GM23338 (cell line): ENCODE data around the gene FTMT. TPM values are rescaled to one million over a fixed set of nuclear protein-coding genes. Genes with fewer than 3 reads are reported as not detected.

Experiments
- ATAC-seq: fragments of 200-7000 bp; cut with Tn5 transposase; 3 replicates; pipeline ENCODE4 v1.9.1; 2020
- DNase-seq: peaks from one replicate; pipeline ENCODE4 v3.0.0-alpha.2; 2015; ENCODE audit warnings: low spot score
- H2AFZ ChIP-seq: fragments of 200-600 bp; sonication (generic); 2 replicates; pipeline ENCODE4 v1.8.0; 2016; ENCODE audit warnings: antibody characterized with exemption, mild to moderate bottlenecking, moderate library complexity
- H3F3A ChIP-seq: fragments of 200-600 bp; sonication (generic); replicated peaks from 2 replicates; pipeline ENCODE4 v1.8.0; 2017; ENCODE audit warnings: antibody characterized with exemption, mixed run types, low read depth
- H3K27ac ChIP-seq: fragments of 200-600 bp; sonication (generic); 2 replicates; pipeline ENCODE4 v1.6.1; 2016; ENCODE audit warnings: low read depth
- H3K27me3 ChIP-seq: fragments of 200-600 bp; sonication (generic); 2 replicates; pipeline ENCODE4 v1.8.0; 2016; ENCODE audit warnings: mild to moderate bottlenecking, mixed run types, moderate library complexity; ENCODE audit not compliant: insufficient read depth
- H3K36me3 ChIP-seq: fragments of 200-600 bp; sonication (generic); 2 replicates; pipeline ENCODE4 v1.8.0; 2016; ENCODE audit warnings: mild to moderate bottlenecking; ENCODE audit not compliant: insufficient read depth
- H3K4me1 ChIP-seq: fragments of 200-600 bp; sonication (generic); 2 replicates; pipeline ENCODE4 v1.8.0; 2016; ENCODE audit warnings: mild to moderate bottlenecking, moderate library complexity; ENCODE audit not compliant: insufficient read depth
- H3K4me2 ChIP-seq: fragments of 200-600 bp; sonication (generic); 2 replicates; pipeline ENCODE4 v1.7.1; 2017; ENCODE audit warnings: mixed run types
- H3K4me3 ChIP-seq: fragments of 200-600 bp; sonication (generic); 2 replicates; pipeline ENCODE4 v1.6.1; 2016; ENCODE audit warnings: mixed run types
- H3K79me2 ChIP-seq: fragments of 200-600 bp; sonication (generic); replicated peaks from 2 replicates; pipeline ENCODE4 v1.8.0; 2017; ENCODE audit warnings: mild to moderate bottlenecking; ENCODE audit not compliant: insufficient read depth
- H3K9me2 ChIP-seq: fragments of 200-600 bp; sonication (generic); 2 replicates; pipeline ENCODE4 v1.8.0; 2017; ENCODE audit not compliant: insufficient read depth
- H4K20me1 ChIP-seq: fragments of 200-600 bp; sonication (generic); replicated peaks from 2 replicates; pipeline ENCODE4 v1.8.0; 2017; ENCODE audit warnings: mild to moderate bottlenecking; ENCODE audit not compliant: insufficient read depth
- H3K27ac Mint-ChIP-seq: 2 replicates; pipeline ENCODE4 v1.8.0; 2020; ENCODE audit warnings: inconsistent platforms, mild to moderate bottlenecking, moderate library complexity, mixed read lengths
- H3K27me3 Mint-ChIP-seq: 3 replicates; pipeline ENCODE4 v1.8.0; 2022; ENCODE audit warnings: low read depth, mild to moderate bottlenecking, moderate library complexity, mixed read lengths, inconsistent platforms; ENCODE audit not compliant: insufficient read depth, poor library complexity
- H3K36me3 Mint-ChIP-seq: 3 replicates; pipeline ENCODE4 v1.8.0; 2021; ENCODE audit warnings: low read depth, mild to moderate bottlenecking, inconsistent platforms, moderate library complexity, mixed read lengths
- H3K4me1 Mint-ChIP-seq: 3 replicates; pipeline ENCODE4 v1.8.0; 2020; ENCODE audit warnings: mild to moderate bottlenecking, inconsistent platforms, mixed read lengths
- H3K4me3 Mint-ChIP-seq: 3 replicates; pipeline ENCODE4 v1.8.0; 2021; ENCODE audit warnings: moderate library complexity, mild to moderate bottlenecking, inconsistent platforms, mixed read lengths
- H3K9me3 Mint-ChIP-seq: 3 replicates; pipeline ENCODE4 v1.8.0; 2020; ENCODE audit warnings: moderate library complexity, mild to moderate bottlenecking, inconsistent platforms, mixed read lengths
- CREB1 ChIP-seq: fragments of 250-450 bp; sonication (Bioruptor Pico); IDR thresholded peaks from 2 replicates; pipeline ENCODE4 v1.5.0; 2020; ENCODE audit warnings: low read depth, mild to moderate bottlenecking, moderate library complexity
- EZH2 ChIP-seq: fragments of 200-600 bp; sonication (generic); IDR thresholded peaks from one replicate; pipeline ENCODE4 v1.8.0; 2017; ENCODE audit warnings: antibody characterized with exemption, mild to moderate bottlenecking, low read depth; ENCODE audit not compliant: unreplicated experiment
- EZH2phosphoT487 ChIP-seq: fragments of 200-600 bp; sonication (generic); IDR thresholded peaks from one replicate; pipeline ENCODE4 v1.8.1; 2018; ENCODE audit warnings: antibody characterized with exemption; ENCODE audit not compliant: unreplicated experiment
- JUNB ChIP-seq: IDR thresholded peaks from one replicate; pipeline ENCODE4 v1.6.1; 2016; ENCODE audit warnings: antibody characterized with exemption; ENCODE audit not compliant: unreplicated experiment
- NANOG ChIP-seq: IDR thresholded peaks from 2 replicates; pipeline ENCODE4 v1.6.1; 2016; ENCODE audit warnings: antibody characterized with exemption, borderline replicate concordance
- POLR2AphosphoS5 ChIP-seq: IDR thresholded peaks from 2 replicates; pipeline ENCODE4 v1.6.1; 2016; ENCODE audit warnings: antibody characterized with exemption, low read depth
- STAT1 ChIP-seq: IDR thresholded peaks from one replicate; pipeline ENCODE4 v1.6.1; 2016; ENCODE audit warnings: antibody characterized with exemption; ENCODE audit not compliant: unreplicated experiment
- ZNF114 ChIP-seq: fragments of 250-450 bp; sonication (Bioruptor Pico); IDR thresholded peaks from 2 replicates; pipeline ENCODE4 v1.5.0; 2020; ENCODE audit warnings: mild to moderate bottlenecking, moderate library complexity
- ZNF331 ChIP-seq: fragments of 250-450 bp; sonication (Bioruptor Pico); IDR thresholded peaks from 2 replicates; pipeline ENCODE4 v1.5.0; 2020; ENCODE audit warnings: low read depth, mild to moderate bottlenecking, moderate library complexity
- polyA plus RNA-seq: library from polyadenylated mRNA; unstranded; fragments of >200 nt; fragmentation: Nextera tagmentation; extraction: Ambion mirVana; gene quantifications from 2 replicates; pipeline ENCODE4 v1.2.1, GENCODE V29; 2016
- total RNA-seq: library from RNA; depleted of rRNA; stranded (reverse); fragments of >200 nt; shearing (Covaris generic); gene quantifications from 2 replicates; pipeline ENCODE4 v1.2.3, GENCODE V29; 2014
- TF ChIP-seq, protein P1 (sequence below), 2 experiments: fragments of 200-600 bp in 1 of 2; sonication (generic) in 1 of 2; conservative IDR thresholded peaks; 2 replicates each; pipeline versions ENCODE4 v1.5.1 to v1.6.1; 2016 to 2017; ENCODE audit warnings: antibody characterized with exemption in 2 of 2, low read depth in 2 of 2, mild to moderate bottlenecking in 2 of 2, moderate library complexity in 1 of 2
- TF ChIP-seq, protein P2 (sequence below): IDR thresholded peaks from 2 replicates; pipeline ENCODE4 v1.6.1; 2016; ENCODE audit warnings: antibody characterized with exemption
- TF ChIP-seq, protein P3 (sequence below): IDR thresholded peaks from one replicate; pipeline ENCODE4 v1.6.1; 2018; ENCODE audit warnings: antibody characterized with exemption; ENCODE audit not compliant: unreplicated experiment

The FTMT gene
- total and polyA plus RNA-seq, 2 experiments from 2014 or later = not detected

DNA sequence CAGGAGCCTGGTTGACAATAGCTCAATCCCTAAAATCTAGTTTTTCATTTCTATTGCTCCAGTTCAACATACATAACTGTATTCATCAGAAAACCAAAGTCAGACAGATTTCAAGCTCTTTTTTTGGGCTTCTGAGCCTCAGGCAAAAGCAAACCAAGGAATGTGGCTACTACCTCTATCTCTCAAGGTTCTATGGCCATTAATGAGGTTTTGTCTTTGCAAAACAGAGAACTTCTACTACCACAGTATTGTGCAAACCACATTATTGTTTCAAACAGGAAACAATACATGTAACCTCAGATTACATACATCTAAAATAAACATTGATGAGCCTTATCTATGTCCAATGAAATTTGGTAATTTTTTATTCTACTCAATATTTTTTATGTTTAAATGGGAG, 35.5 kb upstream of the FTMT start:
- H3K36me3 Mint-ChIP-seq = no peaks in the 10 kb centered on the region
- ATAC-seq = no peak
- no peaks in the 10 kb centered on the region for H4K20me1 ChIP-seq
- no peak for DNase-seq
- H3K4me3 Mint-ChIP-seq = no peak overlapping the region
- no peaks in the 10 kb centered on the region for H3K9me3 Mint-ChIP-seq
- H3F3A ChIP-seq = no peaks in the 10 kb centered on the region
- no peaks in the 10 kb centered on the region for H3K27me3 Mint-ChIP-seq
- peaks cover 7% of the 10 kb centered on the region; the same call in 1 of the 2 replicates for H3K9me2 ChIP-seq
- H2AFZ ChIP-seq = no peak overlapping the region
- no peaks in the 10 kb centered on the region for H3K27me3 ChIP-seq
- no peaks in the 10 kb centered on the region for H3K4me1 ChIP-seq
- no peaks in the 10 kb centered on the region for H3K4me1 Mint-ChIP-seq
- H3K36me3 ChIP-seq = no peaks in the 10 kb centered on the region
- no peak overlapping the region for H3K4me2 ChIP-seq
- no peak overlapping the region for H3K27ac ChIP-seq
- no peak overlapping the region for H3K27ac Mint-ChIP-seq
- no peak overlapping the region for H3K4me3 ChIP-seq
- TF ChIP-seq CREB1 (CRISPR knock-in tag) = no peak
- no peak for TF ChIP-seq ZNF331 (CRISPR knock-in tag)
- TF ChIP-seq, protein P1, sequence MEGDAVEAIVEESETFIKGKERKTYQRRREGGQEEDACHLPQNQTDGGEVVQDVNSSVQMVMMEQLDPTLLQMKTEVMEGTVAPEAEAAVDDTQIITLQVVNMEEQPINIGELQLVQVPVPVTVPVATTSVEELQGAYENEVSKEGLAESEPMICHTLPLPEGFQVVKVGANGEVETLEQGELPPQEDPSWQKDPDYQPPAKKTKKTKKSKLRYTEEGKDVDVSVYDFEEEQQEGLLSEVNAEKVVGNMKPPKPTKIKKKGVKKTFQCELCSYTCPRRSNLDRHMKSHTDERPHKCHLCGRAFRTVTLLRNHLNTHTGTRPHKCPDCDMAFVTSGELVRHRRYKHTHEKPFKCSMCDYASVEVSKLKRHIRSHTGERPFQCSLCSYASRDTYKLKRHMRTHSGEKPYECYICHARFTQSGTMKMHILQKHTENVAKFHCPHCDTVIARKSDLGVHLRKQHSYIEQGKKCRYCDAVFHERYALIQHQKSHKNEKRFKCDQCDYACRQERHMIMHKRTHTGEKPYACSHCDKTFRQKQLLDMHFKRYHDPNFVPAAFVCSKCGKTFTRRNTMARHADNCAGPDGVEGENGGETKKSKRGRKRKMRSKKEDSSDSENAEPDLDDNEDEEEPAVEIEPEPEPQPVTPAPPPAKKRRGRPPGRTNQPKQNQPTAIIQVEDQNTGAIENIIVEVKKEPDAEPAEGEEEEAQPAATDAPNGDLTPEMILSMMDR (conservative IDR thresholded peaks at IDR 0.05; ENCODE audit: low read depth in 2 of 2) = no peak
- no peak for TF ChIP-seq POLR2AphosphoS5
- no peak for TF ChIP-seq NANOG
- no peaks in the 10 kb centered on the region for H3K79me2 ChIP-seq

DNA sequence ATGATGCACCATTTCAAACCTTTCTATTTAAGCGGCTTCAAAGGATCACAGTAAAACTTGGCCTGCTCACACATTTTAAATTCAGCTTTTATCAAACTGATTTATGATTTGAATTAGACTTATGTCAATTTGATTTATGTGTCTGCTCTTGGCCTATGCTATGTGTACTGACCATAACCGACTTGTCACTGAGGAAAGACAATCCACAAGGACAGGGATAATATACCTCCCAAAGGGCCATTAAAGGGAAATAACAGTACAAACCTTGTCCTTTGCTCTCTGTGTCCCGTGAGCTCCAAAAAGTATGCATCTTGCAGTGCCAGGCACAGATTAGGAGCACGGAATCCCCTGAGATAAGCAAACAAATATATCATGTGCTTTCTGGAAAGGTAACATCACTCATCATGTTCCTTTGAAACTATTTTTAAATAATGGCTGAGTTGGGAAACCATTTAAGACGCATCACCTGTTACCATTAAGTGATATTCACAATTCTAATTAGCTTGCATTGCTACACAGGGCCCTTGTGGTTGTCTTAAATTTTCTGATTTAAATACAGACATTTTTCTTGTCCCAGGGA, 31.9 kb upstream of the FTMT start:
- Histone ChIP-seq H3K36me3 (no peaks in the 10 kb centered on the region), H3K9me2 (no peaks in the 10 kb centered on the region), H4K20me1 (no peaks in the 10 kb centered on the region), H3K79me2 (no peaks in the 10 kb centered on the region), H3F3A (no peaks in the 10 kb centered on the region), H3K4me3 (no peak overlapping the region), H3K27me3 (no peaks in the 10 kb centered on the region), H2AFZ (no peak overlapping the region), H3K27ac (no peak overlapping the region), H3K4me2 (no peak overlapping the region), H3K4me1 (no peaks in the 10 kb centered on the region)
- Mint-ChIP-seq H3K36me3 (no peaks in the 10 kb centered on the region), H3K27me3 (no peaks in the 10 kb centered on the region), H3K4me3 (no peak overlapping the region), H3K9me3 (no peaks in the 10 kb centered on the region), H3K27ac (no peak overlapping the region), H3K4me1 (no peaks in the 10 kb centered on the region)
- ATAC-seq = no peak
- no peak for DNase-seq
- TF ChIP-seq, protein P1 (conservative IDR thresholded peaks at IDR 0.05; ENCODE audit: low read depth in 2 of 2) = no peak
- TF ChIP-seq ZNF331 (CRISPR knock-in tag) (no peak), EZH2phosphoT487 (no peak), EZH2 (no peak), JUNB (no peak), CREB1 (CRISPR knock-in tag) (no peak), NANOG (no peak), POLR2AphosphoS5 (no peak), STAT1 (no peak), ZNF114 (no peak)
- TF ChIP-seq, protein P2, sequence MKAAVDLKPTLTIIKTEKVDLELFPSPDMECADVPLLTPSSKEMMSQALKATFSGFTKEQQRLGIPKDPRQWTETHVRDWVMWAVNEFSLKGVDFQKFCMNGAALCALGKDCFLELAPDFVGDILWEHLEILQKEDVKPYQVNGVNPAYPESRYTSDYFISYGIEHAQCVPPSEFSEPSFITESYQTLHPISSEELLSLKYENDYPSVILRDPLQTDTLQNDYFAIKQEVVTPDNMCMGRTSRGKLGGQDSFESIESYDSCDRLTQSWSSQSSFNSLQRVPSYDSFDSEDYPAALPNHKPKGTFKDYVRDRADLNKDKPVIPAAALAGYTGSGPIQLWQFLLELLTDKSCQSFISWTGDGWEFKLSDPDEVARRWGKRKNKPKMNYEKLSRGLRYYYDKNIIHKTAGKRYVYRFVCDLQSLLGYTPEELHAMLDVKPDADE = no peak
- TF ChIP-seq, protein P3, sequence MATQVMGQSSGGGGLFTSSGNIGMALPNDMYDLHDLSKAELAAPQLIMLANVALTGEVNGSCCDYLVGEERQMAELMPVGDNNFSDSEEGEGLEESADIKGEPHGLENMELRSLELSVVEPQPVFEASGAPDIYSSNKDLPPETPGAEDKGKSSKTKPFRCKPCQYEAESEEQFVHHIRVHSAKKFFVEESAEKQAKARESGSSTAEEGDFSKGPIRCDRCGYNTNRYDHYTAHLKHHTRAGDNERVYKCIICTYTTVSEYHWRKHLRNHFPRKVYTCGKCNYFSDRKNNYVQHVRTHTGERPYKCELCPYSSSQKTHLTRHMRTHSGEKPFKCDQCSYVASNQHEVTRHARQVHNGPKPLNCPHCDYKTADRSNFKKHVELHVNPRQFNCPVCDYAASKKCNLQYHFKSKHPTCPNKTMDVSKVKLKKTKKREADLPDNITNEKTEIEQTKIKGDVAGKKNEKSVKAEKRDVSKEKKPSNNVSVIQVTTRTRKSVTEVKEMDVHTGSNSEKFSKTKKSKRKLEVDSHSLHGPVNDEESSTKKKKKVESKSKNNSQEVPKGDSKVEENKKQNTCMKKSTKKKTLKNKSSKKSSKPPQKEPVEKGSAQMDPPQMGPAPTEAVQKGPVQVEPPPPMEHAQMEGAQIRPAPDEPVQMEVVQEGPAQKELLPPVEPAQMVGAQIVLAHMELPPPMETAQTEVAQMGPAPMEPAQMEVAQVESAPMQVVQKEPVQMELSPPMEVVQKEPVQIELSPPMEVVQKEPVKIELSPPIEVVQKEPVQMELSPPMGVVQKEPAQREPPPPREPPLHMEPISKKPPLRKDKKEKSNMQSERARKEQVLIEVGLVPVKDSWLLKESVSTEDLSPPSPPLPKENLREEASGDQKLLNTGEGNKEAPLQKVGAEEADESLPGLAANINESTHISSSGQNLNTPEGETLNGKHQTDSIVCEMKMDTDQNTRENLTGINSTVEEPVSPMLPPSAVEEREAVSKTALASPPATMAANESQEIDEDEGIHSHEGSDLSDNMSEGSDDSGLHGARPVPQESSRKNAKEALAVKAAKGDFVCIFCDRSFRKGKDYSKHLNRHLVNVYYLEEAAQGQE = no peak
